ENCODE measurements around the gene WFDC10B. TPM values are rescaled to one million over a fixed set of nuclear protein-coding genes. Genes with fewer than 3 reads are reported as not detected.
"Not testable (repeated sequence)": the region's sequence is repeated elsewhere in the genome, so short reads cannot be mapped to it uniquely, and the experiment has no call there.

The WFDC10B gene
- total RNA-seq, 4 donors from 2014 or later = 1.9 TPM; not detected in 3

DNA sequence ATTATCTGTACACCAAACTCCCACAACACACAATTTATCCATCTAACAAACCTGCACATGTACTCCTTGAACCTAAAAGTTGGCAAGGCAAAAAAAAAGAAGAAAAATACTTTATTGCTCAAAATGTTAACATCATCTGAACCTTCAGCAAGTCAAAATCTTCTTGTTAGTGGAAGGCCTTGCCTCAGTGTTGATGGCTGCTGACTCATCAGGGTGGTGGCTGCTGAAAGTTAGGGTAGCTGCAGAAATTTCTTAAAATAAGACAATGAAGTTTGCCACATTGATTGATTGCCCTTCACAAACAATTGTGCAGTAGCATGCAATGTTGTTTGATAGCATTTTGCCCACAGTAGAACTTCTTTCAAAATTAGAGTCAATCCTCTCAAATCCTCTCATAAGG lies 32.1 kb downstream of the WFDC10B start:
- in situ Hi-C loops (cut with MboI; ENCODE audit: low pct_ligation_motif_present in 1 of 4, low pct_unique_long_range_greater_than_20kb in 1 of 4, low sequenced_read_pairs in 3 of 4) = no loop called here
- TF ChIP-seq, protein P1, sequence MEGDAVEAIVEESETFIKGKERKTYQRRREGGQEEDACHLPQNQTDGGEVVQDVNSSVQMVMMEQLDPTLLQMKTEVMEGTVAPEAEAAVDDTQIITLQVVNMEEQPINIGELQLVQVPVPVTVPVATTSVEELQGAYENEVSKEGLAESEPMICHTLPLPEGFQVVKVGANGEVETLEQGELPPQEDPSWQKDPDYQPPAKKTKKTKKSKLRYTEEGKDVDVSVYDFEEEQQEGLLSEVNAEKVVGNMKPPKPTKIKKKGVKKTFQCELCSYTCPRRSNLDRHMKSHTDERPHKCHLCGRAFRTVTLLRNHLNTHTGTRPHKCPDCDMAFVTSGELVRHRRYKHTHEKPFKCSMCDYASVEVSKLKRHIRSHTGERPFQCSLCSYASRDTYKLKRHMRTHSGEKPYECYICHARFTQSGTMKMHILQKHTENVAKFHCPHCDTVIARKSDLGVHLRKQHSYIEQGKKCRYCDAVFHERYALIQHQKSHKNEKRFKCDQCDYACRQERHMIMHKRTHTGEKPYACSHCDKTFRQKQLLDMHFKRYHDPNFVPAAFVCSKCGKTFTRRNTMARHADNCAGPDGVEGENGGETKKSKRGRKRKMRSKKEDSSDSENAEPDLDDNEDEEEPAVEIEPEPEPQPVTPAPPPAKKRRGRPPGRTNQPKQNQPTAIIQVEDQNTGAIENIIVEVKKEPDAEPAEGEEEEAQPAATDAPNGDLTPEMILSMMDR (IDR thresholded peaks at IDR 0.05) = no peak
- TF ChIP-seq EP300 (IDR thresholded peaks at IDR 0.05; ENCODE audit: low read depth) (no peak), POLR2A (IDR thresholded peaks at IDR 0.05) (no peak), POLR2AphosphoS5 (IDR thresholded peaks at IDR 0.05) (no peak)

DNA sequence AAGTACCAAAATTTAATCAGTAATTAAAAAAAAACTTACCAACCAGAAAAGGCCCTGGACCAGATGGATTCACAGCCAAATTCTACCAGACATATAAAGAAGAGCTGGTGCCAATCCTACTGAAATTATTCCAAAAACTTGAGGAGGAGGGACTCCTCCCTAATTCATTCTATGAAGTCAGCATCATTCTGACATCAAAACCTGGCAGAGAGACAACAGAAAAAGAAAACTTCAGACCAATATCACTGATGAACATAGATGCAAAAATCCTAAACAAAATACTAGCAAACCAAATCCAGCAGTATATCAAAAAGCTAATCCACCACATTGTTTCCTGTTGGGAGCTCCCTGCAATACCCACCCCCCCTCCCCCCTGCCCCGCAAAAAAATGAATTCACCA lies 34.7 kb downstream of the WFDC10B start, which contains the start of gene WFDC11:
Gene WFDC11, minus strand, starts transcription at position 101 of the 400 bp plus-strand sequence. CDS start 19,639 bp downstream, outside the sequence.
- TF ChIP-seq, protein P1 (IDR thresholded peaks at IDR 0.05) = no peak
- TF ChIP-seq POLR2A (IDR thresholded peaks at IDR 0.05) = no peak
- TF ChIP-seq POLR2AphosphoS5 (IDR thresholded peaks at IDR 0.05) = no peak
- Histone ChIP-seq H3K4me3 (no peak within 1 kb of the TSS), H3K4me1 (no peaks in the 10 kb centered on the region), H3K27ac (no peak within 1 kb of the TSS), H3K36me3 (no peaks in the 10 kb centered on the region), H3K27me3 (peaks cover 4% of the 10 kb centered on the region), H3K9me3 (peaks cover 0 to 4% of the 10 kb centered on the region in 2 donors)
- WGBS, 2 donors (ENCODE audit: low coverage in 1 of 2) = 67 to 89% methylated on average over 1 of the region's 1 CpG
- intact Hi-C loops (cut with DNase I; ENCODE audit: low total_unique reads) = no loop called here
- no peak for DNase-seq
- in situ Hi-C loops (cut with MboI; ENCODE audit: low pct_ligation_motif_present in 1 of 4, low pct_unique_long_range_greater_than_20kb in 1 of 4, low sequenced_read_pairs in 3 of 4) = no loop called here

More for the DNA sequence above, 32.1 kb downstream of the WFDC10B start:
- intact Hi-C loops (cut with DNase I; ENCODE audit: low total_unique reads) = no loop called here
- Histone ChIP-seq H3K27ac (no peak overlapping the region), H3K4me1 (no peaks in the 10 kb centered on the region), H3K27me3 (peaks cover 3% of the 10 kb centered on the region), H3K36me3 (no peaks in the 10 kb centered on the region), H3K9me3 (peaks cover 0 to 4% of the 10 kb centered on the region in 2 donors), H3K4me3 (no peak overlapping the region)
- no peak for DNase-seq

DNA sequence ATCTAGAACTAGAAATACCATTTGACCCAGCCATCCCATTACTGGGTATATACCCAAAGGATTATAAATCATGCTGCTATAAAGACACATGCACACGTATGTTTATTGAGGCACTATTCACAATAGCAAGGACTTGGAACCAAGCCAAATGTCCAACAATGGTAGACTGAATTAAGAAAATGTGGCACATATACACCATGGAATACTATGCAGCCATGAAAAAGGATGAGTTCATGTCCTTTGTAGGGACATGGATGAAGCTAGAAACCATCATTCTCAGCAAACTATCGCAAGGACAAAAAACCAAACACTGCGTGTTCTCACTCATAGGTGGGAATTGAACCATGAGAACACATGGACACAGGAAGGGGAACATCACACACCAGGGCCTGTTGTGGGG lies 47.8 kb downstream of the WFDC10B start:
- in situ Hi-C loops (cut with MboI; ENCODE audit: low pct_ligation_motif_present in 1 of 4, low pct_unique_long_range_greater_than_20kb in 1 of 4, low sequenced_read_pairs in 3 of 4); H3K4me1 ChIP-seq; H3K27me3 ChIP-seq; H3K27ac ChIP-seq; DNase-seq; intact Hi-C loops (cut with DNase I; ENCODE audit: low total_unique reads); H3K36me3 ChIP-seq; H3K9me3 ChIP-seq; H3K4me3 ChIP-seq: not testable (repeated sequence)
- 64 to 100% methylated on average over 1 to 3 of the region's 3 CpGs for WGBS, 2 donors (ENCODE audit: low coverage in 1 of 2)

DNA sequence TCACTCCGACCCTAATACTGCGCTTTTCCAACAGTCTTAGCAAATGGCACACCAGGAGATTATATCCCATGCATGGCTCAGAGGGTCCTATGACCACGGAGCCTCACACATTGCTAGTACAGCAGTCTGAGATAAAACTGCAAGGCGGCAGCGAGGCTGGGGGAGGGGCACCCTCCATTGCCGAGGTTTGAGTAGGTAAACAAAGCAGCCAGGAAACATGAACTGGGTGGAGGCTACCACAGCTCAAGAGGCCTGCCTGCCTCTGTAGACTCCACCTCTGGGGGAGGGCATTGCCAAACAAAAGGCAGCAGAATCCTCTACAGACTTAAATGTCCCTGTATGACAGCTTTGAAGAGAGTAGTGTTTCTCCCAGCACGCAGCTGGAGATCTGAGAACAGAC lies 53.1 kb downstream of the WFDC10B start:
- H3K4me1 ChIP-seq; H3K27ac ChIP-seq; H3K36me3 ChIP-seq; in situ Hi-C loops (cut with MboI; ENCODE audit: low pct_ligation_motif_present in 1 of 4, low pct_unique_long_range_greater_than_20kb in 1 of 4, low sequenced_read_pairs in 3 of 4); H3K4me3 ChIP-seq; H3K27me3 ChIP-seq; intact Hi-C loops (cut with DNase I; ENCODE audit: low total_unique reads); H3K9me3 ChIP-seq: not testable (repeated sequence)
- 76% methylated on average over 7 of the region's 7 CpGs; no CpG with 5 or more reads in 1 of the 2 donors for WGBS, 2 donors (ENCODE audit: low coverage in 1 of 2)
- DNase-seq = peak; percentile 23

DNA sequence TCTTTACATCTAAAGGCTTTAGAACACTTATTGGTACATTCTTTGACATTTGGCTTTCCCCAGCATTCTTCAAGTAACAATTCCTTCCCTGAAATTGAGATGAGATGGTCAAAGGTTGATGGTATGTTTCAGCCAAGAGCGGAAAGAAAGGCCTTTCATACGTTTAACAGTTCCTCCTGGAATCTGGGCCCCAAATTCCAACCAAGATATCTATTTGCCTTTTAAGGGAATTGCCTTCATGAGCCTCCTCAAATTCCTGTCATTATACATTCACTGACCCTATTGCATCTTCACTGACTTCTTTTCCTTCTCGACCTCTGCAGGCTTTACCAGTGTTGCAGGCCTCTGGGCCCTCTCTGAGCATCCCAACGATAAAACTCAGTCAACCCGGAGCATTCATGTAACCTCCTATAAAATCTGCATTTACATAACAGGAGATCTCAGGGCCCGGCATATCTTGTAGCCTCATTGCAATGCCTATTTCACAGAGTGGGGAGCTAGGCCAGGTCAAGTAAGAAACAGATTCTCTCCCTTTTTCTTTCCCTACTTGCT lies 55.4 kb downstream of the WFDC10B start:
- no peaks in the 10 kb centered on the region for H3K4me1 ChIP-seq
- no peak for DNase-seq
- intact Hi-C loops (cut with DNase I; ENCODE audit: low total_unique reads) (no loop called here), in situ Hi-C loops (cut with MboI; ENCODE audit: low pct_ligation_motif_present in 1 of 4, low pct_unique_long_range_greater_than_20kb in 1 of 4, low sequenced_read_pairs in 3 of 4) (no loop called here)
- H3K4me3 ChIP-seq = no peak overlapping the region
- no peaks in the 10 kb centered on the region for H3K27me3 ChIP-seq
- WGBS, 2 donors (ENCODE audit: low coverage in 1 of 2) = 76 to 83% methylated on average over 3 to 6 of the region's 6 CpGs
- no peak overlapping the region for H3K27ac ChIP-seq
- no peak for TF ChIP-seq EP300 (IDR thresholded peaks at IDR 0.05; ENCODE audit: low read depth)
- TF ChIP-seq, protein P1 (IDR thresholded peaks at IDR 0.05) = no peak
- TF ChIP-seq POLR2AphosphoS5 (IDR thresholded peaks at IDR 0.05) = no peak
- no peak for TF ChIP-seq POLR2A (IDR thresholded peaks at IDR 0.05)
- no peaks in the 10 kb centered on the region for H3K9me3 ChIP-seq
- H3K36me3 ChIP-seq = no peaks in the 10 kb centered on the region
